ENCODE results near the gene ADSL. TPM values are rescaled to one million over a fixed set of nuclear protein-coding genes. Genes with fewer than 3 reads are reported as not detected.

The ADSL gene
- total RNA-seq, 1 donor from 2014 or later, result 107 TPM

DNA sequence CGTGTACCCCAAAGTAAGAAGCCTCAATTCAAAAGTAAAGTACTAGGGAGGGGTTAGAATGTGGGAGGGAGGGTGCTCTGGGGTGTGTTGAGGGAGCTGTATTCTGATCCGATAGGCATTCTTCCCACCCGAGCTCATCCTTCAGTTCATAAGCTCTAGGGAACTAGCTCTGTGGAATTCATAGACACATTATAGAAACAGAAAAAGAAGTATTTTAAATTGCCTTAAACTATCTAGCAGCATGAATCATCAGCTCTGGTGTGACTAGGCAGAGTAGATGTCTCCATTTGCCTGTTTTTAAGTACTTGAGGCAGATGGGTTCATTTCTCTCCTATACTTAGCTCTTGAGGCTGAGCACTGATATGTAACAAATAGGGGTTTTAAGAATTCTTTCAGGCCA lies 16.8 kb downstream of the ADSL start:
- Mint-ChIP-seq H3K36me3 (ENCODE audit: low read depth, unreplicated experiment) (peaks cover 78% of the 10 kb centered on the region), H3K27ac (ENCODE audit: unreplicated experiment) (no peak overlapping the region), H3K4me3 (ENCODE audit: unreplicated experiment) (peak overlapping the region; percentile 69), H3K27me3 (ENCODE audit: unreplicated experiment) (no peaks in the 10 kb centered on the region), H3K9me3 (ENCODE audit: unreplicated experiment) (no peaks in the 10 kb centered on the region), H3K4me1 (ENCODE audit: unreplicated experiment) (peaks cover 5% of the 10 kb centered on the region)
- TF ChIP-seq, protein P1, sequence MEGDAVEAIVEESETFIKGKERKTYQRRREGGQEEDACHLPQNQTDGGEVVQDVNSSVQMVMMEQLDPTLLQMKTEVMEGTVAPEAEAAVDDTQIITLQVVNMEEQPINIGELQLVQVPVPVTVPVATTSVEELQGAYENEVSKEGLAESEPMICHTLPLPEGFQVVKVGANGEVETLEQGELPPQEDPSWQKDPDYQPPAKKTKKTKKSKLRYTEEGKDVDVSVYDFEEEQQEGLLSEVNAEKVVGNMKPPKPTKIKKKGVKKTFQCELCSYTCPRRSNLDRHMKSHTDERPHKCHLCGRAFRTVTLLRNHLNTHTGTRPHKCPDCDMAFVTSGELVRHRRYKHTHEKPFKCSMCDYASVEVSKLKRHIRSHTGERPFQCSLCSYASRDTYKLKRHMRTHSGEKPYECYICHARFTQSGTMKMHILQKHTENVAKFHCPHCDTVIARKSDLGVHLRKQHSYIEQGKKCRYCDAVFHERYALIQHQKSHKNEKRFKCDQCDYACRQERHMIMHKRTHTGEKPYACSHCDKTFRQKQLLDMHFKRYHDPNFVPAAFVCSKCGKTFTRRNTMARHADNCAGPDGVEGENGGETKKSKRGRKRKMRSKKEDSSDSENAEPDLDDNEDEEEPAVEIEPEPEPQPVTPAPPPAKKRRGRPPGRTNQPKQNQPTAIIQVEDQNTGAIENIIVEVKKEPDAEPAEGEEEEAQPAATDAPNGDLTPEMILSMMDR (IDR thresholded peaks at IDR 0.05; ENCODE audit: unreplicated experiment), result no peak
- DNase-seq (ENCODE audit: low spot score), result no peak

DNA sequence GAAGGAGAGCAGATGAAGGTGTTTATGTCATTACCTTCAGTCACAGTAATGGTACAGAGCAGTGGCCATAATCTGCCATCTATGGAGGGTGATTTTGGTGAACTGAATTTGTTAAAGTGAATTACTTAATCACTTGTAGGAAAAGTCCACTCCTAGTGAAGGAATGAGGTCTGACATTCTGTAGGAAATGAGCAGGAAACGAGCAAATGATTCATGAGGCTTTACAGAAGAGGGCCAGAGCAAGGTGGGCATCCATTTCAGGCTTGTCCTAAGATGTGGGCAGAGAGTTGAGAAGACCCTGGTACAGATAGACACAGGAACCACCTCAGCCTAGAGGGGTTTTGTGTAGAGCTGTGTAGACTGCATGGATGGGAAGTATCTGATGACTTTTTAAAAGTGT lies 18.1 kb downstream of the ADSL start:
- H3K36me3 Mint-ChIP-seq (ENCODE audit: low read depth, unreplicated experiment), result peaks cover 72% of the 10 kb centered on the region
- H3K9me3 Mint-ChIP-seq (ENCODE audit: unreplicated experiment), result no peaks in the 10 kb centered on the region
- peaks cover 8% of the 10 kb centered on the region for H3K4me1 Mint-ChIP-seq (ENCODE audit: unreplicated experiment)
- no peaks in the 10 kb centered on the region for H3K27me3 Mint-ChIP-seq (ENCODE audit: unreplicated experiment)
- H3K27ac Mint-ChIP-seq (ENCODE audit: unreplicated experiment), result peak overlapping the region; percentile 9
- peak overlapping the region; percentile 56 for H3K4me3 Mint-ChIP-seq (ENCODE audit: unreplicated experiment)
- no peak for DNase-seq (ENCODE audit: low spot score)
- TF ChIP-seq, protein P1 (IDR thresholded peaks at IDR 0.05; ENCODE audit: unreplicated experiment), result no peak

DNA sequence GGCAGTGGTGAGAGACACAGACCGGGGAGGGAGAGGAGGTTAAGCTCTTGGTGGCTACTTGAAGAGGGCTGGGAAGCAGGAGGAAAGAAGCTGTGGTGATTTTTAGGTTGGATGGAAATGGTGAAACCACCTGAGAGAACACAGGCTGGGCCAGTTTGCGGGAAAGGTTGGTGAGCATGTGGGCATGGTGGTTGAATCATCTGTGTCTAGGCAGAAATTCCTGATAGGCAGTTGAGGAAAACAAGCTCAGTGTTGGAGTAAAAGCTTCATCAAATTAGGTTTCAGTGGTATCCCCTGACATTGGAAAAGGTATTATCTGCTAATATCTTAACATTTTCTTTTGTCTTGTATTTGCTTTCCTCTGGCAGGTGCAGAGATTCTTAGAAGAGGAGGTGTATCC lies 19.8 kb downstream of the ADSL start:
- H3K27ac Mint-ChIP-seq (ENCODE audit: unreplicated experiment), result peak overlapping the region; percentile 20
- no peak for DNase-seq (ENCODE audit: low spot score)
- TF ChIP-seq, protein P1 (IDR thresholded peaks at IDR 0.05; ENCODE audit: unreplicated experiment), result no peak

DNA sequence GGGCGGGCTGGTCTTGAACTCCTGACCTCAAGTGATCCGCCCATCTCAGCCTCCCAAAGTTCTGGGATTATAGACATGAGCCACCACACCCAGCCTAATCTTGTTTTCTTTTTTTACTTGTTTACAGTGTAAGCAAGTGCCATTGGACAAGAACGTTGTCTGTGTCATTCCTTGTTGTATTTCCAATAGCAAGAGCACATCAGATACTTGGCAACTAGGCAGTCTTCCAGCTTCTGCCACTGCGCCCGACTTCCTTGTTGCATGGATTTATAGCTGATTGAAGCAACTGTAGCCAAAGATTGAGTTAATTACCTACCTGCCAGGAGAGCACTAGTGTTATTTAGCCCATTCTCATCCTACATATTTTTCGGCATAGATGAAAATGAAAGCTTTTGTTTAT lies 21.0 kb downstream of the ADSL start:
- TF ChIP-seq, protein P1 (IDR thresholded peaks at IDR 0.05; ENCODE audit: unreplicated experiment), result no peak
- Mint-ChIP-seq H3K4me3 (ENCODE audit: unreplicated experiment) (peak overlapping the region; percentile 10), H3K4me1 (ENCODE audit: unreplicated experiment) (peaks cover 14% of the 10 kb centered on the region), H3K27me3 (ENCODE audit: unreplicated experiment) (no peaks in the 10 kb centered on the region), H3K36me3 (ENCODE audit: low read depth, unreplicated experiment) (peaks cover 53% of the 10 kb centered on the region), H3K9me3 (ENCODE audit: unreplicated experiment) (no peaks in the 10 kb centered on the region), H3K27ac (ENCODE audit: unreplicated experiment) (no peak overlapping the region)
- no peak for DNase-seq (ENCODE audit: low spot score)

More for the DNA sequence above, 19.8 kb downstream of the ADSL start:
- Mint-ChIP-seq H3K27me3 (ENCODE audit: unreplicated experiment) (no peaks in the 10 kb centered on the region), H3K4me3 (ENCODE audit: unreplicated experiment) (peak overlapping the region; percentile 75), H3K4me1 (ENCODE audit: unreplicated experiment) (peaks cover 9% of the 10 kb centered on the region), H3K36me3 (ENCODE audit: low read depth, unreplicated experiment) (peaks cover 66% of the 10 kb centered on the region), H3K9me3 (ENCODE audit: unreplicated experiment) (no peaks in the 10 kb centered on the region)

DNA sequence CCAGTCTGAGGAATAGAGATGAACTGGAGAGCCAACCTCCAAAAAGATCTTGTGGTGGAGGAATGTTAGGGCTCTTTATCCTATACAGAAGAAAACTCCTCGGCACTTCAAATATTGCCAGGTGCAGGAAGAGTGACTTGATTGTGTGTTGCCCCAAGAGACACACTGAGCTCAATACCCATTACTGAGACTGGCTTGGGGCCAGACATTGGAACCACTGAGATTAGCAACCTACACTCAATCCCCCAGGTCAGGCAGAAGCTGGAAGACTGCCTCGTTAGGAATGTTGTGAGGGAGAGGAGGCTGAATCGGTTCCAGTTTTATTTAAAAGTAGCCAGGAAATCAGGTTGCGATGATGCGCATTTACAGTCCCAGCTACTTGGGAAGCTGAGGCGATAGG lies 21.7 kb downstream of the ADSL start:
- peak overlapping the region; percentile 49 for H3K27ac Mint-ChIP-seq (ENCODE audit: unreplicated experiment)
- H3K4me1 Mint-ChIP-seq (ENCODE audit: unreplicated experiment), result peaks cover 14% of the 10 kb centered on the region
- no peak for DNase-seq (ENCODE audit: low spot score)
- H3K4me3 Mint-ChIP-seq (ENCODE audit: unreplicated experiment), result no peak overlapping the region
- H3K9me3 Mint-ChIP-seq (ENCODE audit: unreplicated experiment), result no peaks in the 10 kb centered on the region
- TF ChIP-seq, protein P1 (IDR thresholded peaks at IDR 0.05; ENCODE audit: unreplicated experiment), result no peak
- peaks cover 46% of the 10 kb centered on the region for H3K36me3 Mint-ChIP-seq (ENCODE audit: low read depth, unreplicated experiment)
- no peaks in the 10 kb centered on the region for H3K27me3 Mint-ChIP-seq (ENCODE audit: unreplicated experiment)
